ENCODE data around the gene P4HA1.
A peak's percentile ranks its signal among the peaks of the same experiment; 100 is the strongest.
"Not testable (repeated sequence)": the region's sequence is repeated elsewhere in the genome, so short reads cannot be mapped to it uniquely, and the experiment has no call there.

Gene P4HA1

DNA sequence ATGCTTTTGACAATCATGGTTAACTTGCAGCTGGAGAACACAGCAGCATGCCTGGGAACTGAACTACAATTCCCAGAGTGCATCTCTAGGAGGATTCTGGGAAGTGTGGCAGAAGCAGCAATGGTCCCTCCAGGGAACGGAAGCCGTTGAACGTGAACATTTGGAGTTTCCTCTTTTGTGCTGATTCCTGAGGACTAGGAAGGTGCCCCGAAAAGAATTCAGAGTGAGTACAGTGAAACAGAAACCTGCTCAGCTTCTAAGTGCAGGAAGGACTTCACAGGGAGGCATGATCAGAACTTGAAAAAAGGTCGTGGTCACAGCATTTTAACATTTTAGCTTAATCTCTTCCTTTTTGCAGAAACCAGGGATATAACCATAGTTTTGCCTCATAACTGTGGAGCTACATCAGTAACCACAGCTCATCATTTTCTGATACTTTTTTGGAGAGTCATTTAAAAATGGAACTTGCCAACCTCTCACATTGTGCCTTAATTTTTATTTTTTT is 13.7 kb upstream of the P4HA1 start, which contains the start of gene NUDT13:
Gene NUDT13 (plus strand): TSS at position 111 of the 505 bp plus-strand sequence. CDS start 3,911 bp downstream, outside the sequence.
- no peak for DNase-seq (ENCODE audit: low read depth)
- TF ChIP-seq, protein P1, sequence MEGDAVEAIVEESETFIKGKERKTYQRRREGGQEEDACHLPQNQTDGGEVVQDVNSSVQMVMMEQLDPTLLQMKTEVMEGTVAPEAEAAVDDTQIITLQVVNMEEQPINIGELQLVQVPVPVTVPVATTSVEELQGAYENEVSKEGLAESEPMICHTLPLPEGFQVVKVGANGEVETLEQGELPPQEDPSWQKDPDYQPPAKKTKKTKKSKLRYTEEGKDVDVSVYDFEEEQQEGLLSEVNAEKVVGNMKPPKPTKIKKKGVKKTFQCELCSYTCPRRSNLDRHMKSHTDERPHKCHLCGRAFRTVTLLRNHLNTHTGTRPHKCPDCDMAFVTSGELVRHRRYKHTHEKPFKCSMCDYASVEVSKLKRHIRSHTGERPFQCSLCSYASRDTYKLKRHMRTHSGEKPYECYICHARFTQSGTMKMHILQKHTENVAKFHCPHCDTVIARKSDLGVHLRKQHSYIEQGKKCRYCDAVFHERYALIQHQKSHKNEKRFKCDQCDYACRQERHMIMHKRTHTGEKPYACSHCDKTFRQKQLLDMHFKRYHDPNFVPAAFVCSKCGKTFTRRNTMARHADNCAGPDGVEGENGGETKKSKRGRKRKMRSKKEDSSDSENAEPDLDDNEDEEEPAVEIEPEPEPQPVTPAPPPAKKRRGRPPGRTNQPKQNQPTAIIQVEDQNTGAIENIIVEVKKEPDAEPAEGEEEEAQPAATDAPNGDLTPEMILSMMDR (conservative IDR thresholded peaks at IDR 0.05; ENCODE audit: low read depth, low read length), result no peak
- peak within 1 kb of the TSS; percentile 64 for H3K4me3 ChIP-seq (ENCODE audit: low read length)

DNA sequence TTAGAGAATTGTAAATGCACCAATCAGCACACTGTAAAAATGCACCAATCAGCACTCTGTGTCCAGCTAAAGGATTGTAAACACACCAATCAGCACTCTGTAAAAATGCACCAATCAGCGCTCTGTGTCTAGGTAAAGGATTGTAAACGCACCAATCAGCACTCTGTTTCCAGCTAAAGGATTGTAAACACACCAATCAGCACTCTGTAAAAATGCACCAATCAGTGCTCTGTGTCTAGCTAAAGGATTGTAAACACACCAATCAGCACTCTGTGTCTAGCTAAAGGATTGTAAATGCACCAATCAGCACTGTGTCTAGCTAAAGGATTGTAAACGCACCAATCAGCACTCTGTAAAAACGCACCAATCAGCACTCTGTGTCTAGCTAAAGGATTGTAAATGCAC is 12.6 kb upstream of the P4HA1 start:
- DNase-seq (ENCODE audit: low read depth); H3K4me3 ChIP-seq (ENCODE audit: low read length): not testable (repeated sequence)

DNA sequence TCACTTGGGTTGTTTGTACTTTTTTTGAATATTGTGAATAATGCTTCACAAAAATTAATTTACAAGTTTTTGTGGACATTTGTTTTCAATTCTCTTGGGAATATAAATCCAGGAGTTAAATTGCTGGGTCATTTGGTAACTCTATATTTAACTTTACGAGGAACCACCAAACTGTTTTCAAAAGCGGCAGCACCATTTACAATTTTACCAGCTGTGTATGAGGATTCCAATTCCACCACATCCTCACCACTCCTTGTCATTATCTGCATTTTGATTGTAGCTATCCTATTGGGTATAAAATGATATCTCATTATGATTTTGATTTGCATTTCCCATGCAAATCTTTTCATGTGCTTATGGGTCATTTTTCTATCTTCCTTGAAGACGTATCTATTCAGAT is 9.6 kb upstream of the P4HA1 start:
- DNase-seq (ENCODE audit: low read depth), result no peak
- TF ChIP-seq, protein P1 (conservative IDR thresholded peaks at IDR 0.05; ENCODE audit: low read depth, low read length), result no peak
- H3K4me3 ChIP-seq (ENCODE audit: low read length), result no peak overlapping the region

DNA sequence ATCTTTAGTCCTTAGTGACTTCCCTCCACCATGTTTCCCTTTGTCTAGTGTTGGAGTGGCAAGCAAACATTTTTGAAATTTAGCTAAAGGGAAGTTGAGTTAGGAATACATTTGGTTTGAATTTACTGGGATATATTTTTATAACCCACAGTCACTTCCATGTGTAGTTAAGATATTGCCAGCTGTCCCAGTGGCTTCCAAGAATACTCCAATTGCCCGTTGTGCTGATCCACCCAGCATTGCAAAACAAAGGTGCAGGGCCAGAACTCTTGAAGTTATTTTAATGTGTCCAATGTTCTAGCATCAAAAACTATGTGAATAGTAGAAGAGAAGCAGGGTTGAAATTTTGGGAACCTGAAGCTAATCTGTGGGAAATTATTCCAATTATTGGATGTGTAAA is 2.5 kb upstream of the P4HA1 start:
- TF ChIP-seq, protein P1 (conservative IDR thresholded peaks at IDR 0.05; ENCODE audit: low read depth, low read length), result no peak
- H3K4me3 ChIP-seq (ENCODE audit: low read length), result no peak overlapping the region
- DNase-seq (ENCODE audit: low read depth), result no peak

DNA sequence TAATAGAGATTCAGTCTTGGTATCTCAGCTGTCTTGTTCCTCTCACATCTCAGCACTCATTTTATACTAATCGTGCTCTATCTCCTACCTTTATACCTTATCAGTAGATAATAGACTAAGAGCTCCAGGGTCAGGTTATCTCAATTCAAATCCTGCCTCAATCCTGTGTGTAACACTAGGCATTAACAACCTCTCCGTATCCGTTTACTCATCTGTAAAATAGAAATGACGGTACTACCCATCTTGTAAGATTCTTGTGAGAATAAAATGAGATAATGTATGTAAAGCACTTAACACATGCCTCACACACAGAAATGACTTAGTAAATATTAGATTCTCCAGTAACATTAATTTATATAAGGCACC is 622 bp upstream of the P4HA1 start:
- TF ChIP-seq, protein P1 (conservative IDR thresholded peaks at IDR 0.05; ENCODE audit: low read depth, low read length), result no peak
- DNase-seq (ENCODE audit: low read depth), result no peak

DNA sequence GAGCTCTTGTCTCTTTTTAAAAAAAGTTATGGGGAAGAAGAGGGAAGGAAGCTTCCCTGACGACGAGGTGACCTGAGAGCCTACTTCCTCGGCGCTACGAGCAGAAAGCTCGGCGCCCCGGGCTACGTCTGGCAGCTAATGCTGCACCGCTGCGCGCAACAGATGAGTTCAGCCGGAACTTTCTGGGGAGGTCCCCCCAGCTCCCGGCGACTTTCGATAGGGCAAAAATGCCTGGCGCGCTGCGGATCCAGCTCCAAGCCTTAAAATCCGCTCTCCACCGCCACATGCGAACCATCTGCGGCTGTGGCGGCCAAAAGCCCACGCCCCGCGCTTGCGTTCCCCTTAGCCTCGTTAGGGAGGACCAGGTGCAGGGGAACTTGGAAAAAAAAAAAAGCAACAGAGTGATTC is 621 bp downstream of the P4HA1 start:
- peak overlapping the region; percentile 93 for H3K4me3 ChIP-seq (ENCODE audit: low read length)
- TF ChIP-seq, protein P1 (conservative IDR thresholded peaks at IDR 0.05; ENCODE audit: low read depth, low read length), result no peak
- no peak for DNase-seq (ENCODE audit: low read depth)

More for the DNA sequence above, 622 bp upstream of the P4HA1 start:
- H3K4me3 ChIP-seq (ENCODE audit: low read length), result peak overlapping the region; percentile 93

DNA sequence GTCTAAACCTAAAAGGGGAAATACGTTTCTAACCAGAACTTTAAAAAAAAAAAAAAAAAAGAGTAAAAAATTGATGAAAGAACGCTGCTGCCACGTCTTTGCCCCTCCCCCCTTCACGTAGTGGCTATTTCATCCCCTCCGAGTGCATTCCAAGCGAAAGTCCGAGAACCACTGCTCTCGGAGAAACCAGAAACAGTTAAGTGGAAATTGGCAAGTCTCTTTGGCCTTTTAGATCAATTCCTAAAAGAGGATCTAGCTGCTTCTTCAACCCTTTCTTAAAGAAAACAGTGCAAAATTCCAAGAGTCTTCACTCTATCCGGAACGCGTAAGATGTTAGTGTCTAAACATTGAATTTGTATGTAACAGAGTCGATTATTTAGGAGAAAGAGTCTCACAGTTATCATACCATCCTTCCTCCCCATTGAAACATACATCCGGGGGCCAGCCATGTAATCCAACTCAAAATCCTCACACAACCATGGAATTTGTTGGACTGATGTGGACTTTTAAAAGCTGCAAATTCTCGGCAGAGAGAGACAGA is 1.1 kb downstream of the P4HA1 start:
- peak overlapping the region; percentile 93 for H3K4me3 ChIP-seq (ENCODE audit: low read length)
- TF ChIP-seq, protein P1 (conservative IDR thresholded peaks at IDR 0.05; ENCODE audit: low read depth, low read length), result no peak
- DNase-seq (ENCODE audit: low read depth), result no peak

Measured in retinal pigment epithelial cell (primary cell).